GM18517 (cell line): Measurements from ENCODE around the gene PSMA6.
"Not testable (repeated sequence)": the region's sequence is repeated elsewhere in the genome, so short reads cannot be mapped to it uniquely, and the experiment has no call there.

Source experiments
- ATAC-seq: cut with Tn5 transposase; IDR thresholded peaks from one replicate; pipeline ENCODE4 v1.9.1; 2021; ENCODE audit warnings: mild to moderate bottlenecking, moderate library complexity; ENCODE audit not compliant: unreplicated experiment

PSMA6 gene

GRCh38 chr14:35317820-35318219 lies 25.6 kb downstream of the PSMA6 start:
- no peak for ATAC-seq

- ATAC-seq, result no peak
Measured at GRCh38 chr14:35319509-35319908, 27.3 kb downstream of the PSMA6 start.

GRCh38 chr14:35320472-35320871 lies 28.3 kb downstream of the PSMA6 start:
- ATAC-seq, result no peak

- no peak for ATAC-seq
Measured at GRCh38 chr14:35326375-35326774, 34.2 kb downstream of the PSMA6 start.

GRCh38 chr14:35331605-35332516 lies 39.7 kb downstream of the PSMA6 start:
- no peak for ATAC-seq

- ATAC-seq, result no peak
Measured at GRCh38 chr14:35332517-35333263, 40.5 kb downstream of the PSMA6 start.

GRCh38 chr14:35333264-35333730 lies 41.1 kb downstream of the PSMA6 start:
- ATAC-seq, result no peak

GRCh38 chr14:35333797-35334743 lies 41.9 kb downstream of the PSMA6 start:
- ATAC-seq, result no peak

GRCh38 chr14:35335388-35336092 lies 43.4 kb downstream of the PSMA6 start:
- no peak for ATAC-seq

GRCh38 chr14:35336171-35336493 lies 44.0 kb downstream of the PSMA6 start:
- not testable (repeated sequence) for ATAC-seq

- ATAC-seq, result no peak
Measured at GRCh38 chr14:35336494-35337268, 44.5 kb downstream of the PSMA6 start.

- ATAC-seq, result no peak
Measured at GRCh38 chr14:35337269-35338255, 45.4 kb downstream of the PSMA6 start.

GRCh38 chr14:35338731-35339405 lies 46.7 kb downstream of the PSMA6 start:
- ATAC-seq, result no peak

- no peak for ATAC-seq
Measured at GRCh38 chr14:35339761-35340406, 47.7 kb downstream of the PSMA6 start.

- no peak for ATAC-seq
Measured at GRCh38 chr14:35340616-35341453, 48.7 kb downstream of the PSMA6 start.

GRCh38 chr14:35341454-35341750 lies 49.2 kb downstream of the PSMA6 start:
- no peak for ATAC-seq
